A549 (cell line): ENCODE results near the gene USP2.

Experiments used
- JUN ChIP-seq, 2 experiments: fragments of >200 bp; sonication (Bioruptor Twin); formaldehyde crosslinking; IDR thresholded peaks; 2 replicates in 1 of 2; 3 replicates in 1 of 2; pipeline ENCODE4 v1.6.1; 2016 to 2017
- KDM1A ChIP-seq: fragments of 200-600 bp; sonication (generic); IDR thresholded peaks from 2 replicates; pipeline ENCODE4 v1.6.1; 2016; ENCODE audit warnings: low read depth, mild to moderate bottlenecking
- POLR2A ChIP-seq: IDR thresholded peaks from 2 replicates; pipeline ENCODE4 v1.6.1; 2012; ENCODE audit warnings: mild to moderate bottlenecking, low read length
- TF ChIP-seq, protein P1 (sequence below): fragments of >200 bp; sonication (Bioruptor Twin); formaldehyde crosslinking; IDR thresholded peaks from 3 replicates; pipeline ENCODE4 v1.5.1; 2016

DNA sequence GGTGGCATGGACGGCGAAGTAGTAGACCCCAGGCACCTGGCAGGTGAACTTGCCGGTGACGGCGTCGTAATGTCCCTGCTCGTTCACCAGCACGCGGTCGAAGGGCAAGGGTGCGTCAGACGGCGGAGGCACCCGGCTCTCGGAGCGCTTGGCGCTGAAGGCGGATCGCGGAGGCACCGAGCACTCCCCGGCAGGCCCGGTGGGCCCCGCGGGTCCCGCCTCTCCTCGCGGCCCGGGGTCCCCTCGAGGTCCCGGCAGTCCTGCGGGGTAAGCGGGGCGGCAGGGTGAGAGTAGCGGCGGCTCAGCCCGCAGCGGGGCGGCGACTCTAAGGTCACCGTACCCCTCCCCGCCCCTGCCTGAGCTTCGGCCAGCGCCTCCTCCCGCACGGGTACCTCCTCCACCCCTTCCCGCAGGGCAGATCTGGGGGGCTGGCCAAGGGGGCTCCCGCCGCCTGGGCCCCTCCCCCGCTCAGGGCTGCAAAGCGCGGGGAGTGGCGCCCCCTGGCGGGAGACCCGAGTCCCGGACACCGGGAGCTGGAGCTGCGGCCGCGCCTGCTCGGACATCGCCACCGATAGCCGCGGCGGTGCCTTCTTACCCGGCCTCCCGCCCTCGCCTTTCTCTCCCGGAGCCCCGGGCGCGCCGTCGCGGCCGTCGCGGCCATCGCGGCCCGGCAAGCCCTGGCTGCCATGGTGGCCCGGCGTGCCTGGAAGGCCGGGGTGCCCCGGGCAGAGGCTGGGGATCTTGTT is 41.7 kb downstream of the USP2 start:
- no peak for TF ChIP-seq JUN (IDR thresholded peaks at IDR 0.05)
- no peak for TF ChIP-seq POLR2A
- TF ChIP-seq, protein P1, sequence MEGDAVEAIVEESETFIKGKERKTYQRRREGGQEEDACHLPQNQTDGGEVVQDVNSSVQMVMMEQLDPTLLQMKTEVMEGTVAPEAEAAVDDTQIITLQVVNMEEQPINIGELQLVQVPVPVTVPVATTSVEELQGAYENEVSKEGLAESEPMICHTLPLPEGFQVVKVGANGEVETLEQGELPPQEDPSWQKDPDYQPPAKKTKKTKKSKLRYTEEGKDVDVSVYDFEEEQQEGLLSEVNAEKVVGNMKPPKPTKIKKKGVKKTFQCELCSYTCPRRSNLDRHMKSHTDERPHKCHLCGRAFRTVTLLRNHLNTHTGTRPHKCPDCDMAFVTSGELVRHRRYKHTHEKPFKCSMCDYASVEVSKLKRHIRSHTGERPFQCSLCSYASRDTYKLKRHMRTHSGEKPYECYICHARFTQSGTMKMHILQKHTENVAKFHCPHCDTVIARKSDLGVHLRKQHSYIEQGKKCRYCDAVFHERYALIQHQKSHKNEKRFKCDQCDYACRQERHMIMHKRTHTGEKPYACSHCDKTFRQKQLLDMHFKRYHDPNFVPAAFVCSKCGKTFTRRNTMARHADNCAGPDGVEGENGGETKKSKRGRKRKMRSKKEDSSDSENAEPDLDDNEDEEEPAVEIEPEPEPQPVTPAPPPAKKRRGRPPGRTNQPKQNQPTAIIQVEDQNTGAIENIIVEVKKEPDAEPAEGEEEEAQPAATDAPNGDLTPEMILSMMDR, result peak; percentile 81
- no peak for TF ChIP-seq KDM1A
